Activated T-helper 1 cell treated with anti-CD3 and anti-CD28 coated beads, Interleukin-12 subunit alpha, Interleukin-12 subunit beta, Interleukin-2, Interleukin-4 antibody, amounts not matched to agents 30 ng/mL and 10 ng/mL and 1 ng/mL, durations not matched to agents 14 hours and 24 hours and 36 hours (primary cell): ENCODE results near the gene NEUROD1. TPM values are rescaled to one million over a fixed set of nuclear protein-coding genes. Genes with fewer than 3 reads are reported as not detected.

Source experiments
- DNase-seq: peaks from one replicate; pipeline ENCODE4 v3.0.0; 2021; ENCODE audit warnings: low spot score
- H3K27ac Mint-ChIP-seq: one replicate; pipeline ENCODE4 v1.8.0; 2021; ENCODE audit warnings: mild to moderate bottlenecking, mixed read lengths
- H3K27me3 Mint-ChIP-seq: one replicate; pipeline ENCODE4 v1.8.0; 2022; ENCODE audit warnings: mild to moderate bottlenecking, moderate library complexity, mixed read lengths; ENCODE audit not compliant: insufficient read depth
- H3K36me3 Mint-ChIP-seq: one replicate; pipeline ENCODE4 v1.8.0; 2021; ENCODE audit warnings: low read depth, mixed read lengths
- H3K4me1 Mint-ChIP-seq: one replicate; pipeline ENCODE4 v1.8.0; 2021; ENCODE audit warnings: low read depth, mixed read lengths
- H3K4me3 Mint-ChIP-seq: one replicate; pipeline ENCODE4 v1.8.0; 2021; ENCODE audit warnings: mild to moderate bottlenecking, moderate library complexity, mixed read lengths
- H3K9me3 Mint-ChIP-seq: one replicate; pipeline ENCODE4 v1.8.0; 2021; ENCODE audit warnings: mixed read lengths
- intact Hi-C: fragments of 100-400 bp; cut with micrococcal nuclease; formaldehyde crosslinking; loops from one replicate; pipeline ENCODE4 v1.15.1; 2024
- total RNA-seq: library from RNA; stranded (reverse); gene quantifications from 2 replicates; pipeline ENCODE4 v1.2.3, GENCODE V29; 2022

NEUROD1 gene
- total RNA-seq, 1 donor from 2014 or later = not detected

- Mint-ChIP-seq H3K27ac (no peak overlapping the region), H3K9me3 (no peaks in the 10 kb centered on the region), H3K4me3 (no peak overlapping the region), H3K27me3 (peaks cover 56% of the 10 kb centered on the region), H3K36me3 (no peaks in the 10 kb centered on the region), H3K4me1 (no peaks in the 10 kb centered on the region)
- intact Hi-C loops = no loop called here
- no peak for DNase-seq
These were observed 31.7 kb downstream of the NEUROD1 start for GRCh38 chr2:181648478-181649155.

- H3K27ac Mint-ChIP-seq = no peak overlapping the region
- H3K36me3 Mint-ChIP-seq = no peaks in the 10 kb centered on the region
- DNase-seq = no peak
- H3K4me3 Mint-ChIP-seq = no peak overlapping the region
- intact Hi-C loops = no loop called here
- peaks cover 46% of the 10 kb centered on the region for H3K27me3 Mint-ChIP-seq
- H3K4me1 Mint-ChIP-seq = no peaks in the 10 kb centered on the region
- no peaks in the 10 kb centered on the region for H3K9me3 Mint-ChIP-seq
These were observed 33.8 kb downstream of the NEUROD1 start for GRCh38 chr2:181646415-181646987.

GRCh38 chr2:181643151-181643550, 37.2 kb downstream of the NEUROD1 start:
- Mint-ChIP-seq H3K27me3 (peaks cover 36% of the 10 kb centered on the region), H3K27ac (no peak overlapping the region), H3K4me1 (no peaks in the 10 kb centered on the region), H3K36me3 (no peaks in the 10 kb centered on the region), H3K4me3 (no peak overlapping the region), H3K9me3 (no peaks in the 10 kb centered on the region)
- no peak for DNase-seq
- intact Hi-C loops = no loop called here

- intact Hi-C loops = no loop called here
These were observed 38.2 kb downstream of the NEUROD1 start for GRCh38 chr2:181642086-181642485.

GRCh38 chr2:181639686-181640085, 40.6 kb downstream of the NEUROD1 start:
- peaks cover 19% of the 10 kb centered on the region for H3K27me3 Mint-ChIP-seq

More at GRCh38 chr2:181642086-181642485, 38.2 kb downstream of the NEUROD1 start:
- Mint-ChIP-seq H3K4me3 (no peak overlapping the region), H3K36me3 (no peaks in the 10 kb centered on the region), H3K4me1 (no peaks in the 10 kb centered on the region), H3K27ac (no peak overlapping the region), H3K27me3 (peaks cover 30% of the 10 kb centered on the region), H3K9me3 (no peaks in the 10 kb centered on the region)
- DNase-seq = no peak

GRCh38 chr2:181632733-181633401, 47.5 kb downstream of the NEUROD1 start:
- intact Hi-C loops = no loop called here
- no peaks in the 10 kb centered on the region for H3K36me3 Mint-ChIP-seq
- no peak overlapping the region for H3K27ac Mint-ChIP-seq
- no peak for DNase-seq
- H3K4me1 Mint-ChIP-seq = no peaks in the 10 kb centered on the region
- peaks cover 26% of the 10 kb centered on the region for H3K27me3 Mint-ChIP-seq
- H3K9me3 Mint-ChIP-seq = no peaks in the 10 kb centered on the region
- no peak overlapping the region for H3K4me3 Mint-ChIP-seq

More at GRCh38 chr2:181639686-181640085, 40.6 kb downstream of the NEUROD1 start:
- Mint-ChIP-seq H3K36me3 (no peaks in the 10 kb centered on the region), H3K27ac (no peak overlapping the region), H3K9me3 (no peaks in the 10 kb centered on the region), H3K4me1 (no peaks in the 10 kb centered on the region), H3K4me3 (no peak overlapping the region)
- intact Hi-C loops = no loop called here
- DNase-seq = no peak

- Mint-ChIP-seq H3K27ac (no peak overlapping the region), H3K27me3 (peaks cover 30% of the 10 kb centered on the region), H3K4me1 (no peaks in the 10 kb centered on the region), H3K36me3 (no peaks in the 10 kb centered on the region), H3K9me3 (no peaks in the 10 kb centered on the region), H3K4me3 (no peak overlapping the region)
- intact Hi-C loops = no loop called here
- DNase-seq = no peak
These were observed 51.4 kb downstream of the NEUROD1 start for GRCh38 chr2:181628590-181629585.

- Mint-ChIP-seq H3K9me3 (no peaks in the 10 kb centered on the region), H3K27ac (no peak overlapping the region), H3K4me1 (no peaks in the 10 kb centered on the region), H3K4me3 (no peak overlapping the region), H3K36me3 (no peaks in the 10 kb centered on the region), H3K27me3 (peaks cover 31% of the 10 kb centered on the region)
- intact Hi-C loops = no loop called here
- no peak for DNase-seq
These were observed 52.8 kb downstream of the NEUROD1 start for GRCh38 chr2:181627545-181627944.

GRCh38 chr2:181626671-181627070, 53.6 kb downstream of the NEUROD1 start:
- H3K27me3 Mint-ChIP-seq = peaks cover 34% of the 10 kb centered on the region
- no peaks in the 10 kb centered on the region for H3K9me3 Mint-ChIP-seq
- no peak for DNase-seq
- H3K4me1 Mint-ChIP-seq = no peaks in the 10 kb centered on the region
- intact Hi-C loops = no loop called here
- no peak overlapping the region for H3K27ac Mint-ChIP-seq
- H3K36me3 Mint-ChIP-seq = no peaks in the 10 kb centered on the region
- no peak overlapping the region for H3K4me3 Mint-ChIP-seq

Other genes with a start within 250 kb of the NEUROD1 start
- gene ITGA4, start 223.1 kb downstream of the NEUROD1 start, total RNA-seq = 98.5 and 118 TPM in 2 replicates
- not detected in 2 replicates for gene CERKL, start 23.4 kb downstream of the NEUROD1 start, total RNA-seq
- 51.6 and 54.2 TPM in 2 replicates for gene ITPRID2, start 211.2 kb upstream of the NEUROD1 start, total RNA-seq